ENCODE results near the gene PRKN. TPM values are rescaled to one million over a fixed set of nuclear protein-coding genes. Genes with fewer than 3 reads are reported as not detected.

PRKN gene
- total and polyA plus RNA-seq, 9 of the 15 experiments (the other 6 are each of a cell fraction or from before 2014, with no cell fraction given) = 0.03 to 0.96 (median 0.15) TPM; not detected in 2

DNA sequence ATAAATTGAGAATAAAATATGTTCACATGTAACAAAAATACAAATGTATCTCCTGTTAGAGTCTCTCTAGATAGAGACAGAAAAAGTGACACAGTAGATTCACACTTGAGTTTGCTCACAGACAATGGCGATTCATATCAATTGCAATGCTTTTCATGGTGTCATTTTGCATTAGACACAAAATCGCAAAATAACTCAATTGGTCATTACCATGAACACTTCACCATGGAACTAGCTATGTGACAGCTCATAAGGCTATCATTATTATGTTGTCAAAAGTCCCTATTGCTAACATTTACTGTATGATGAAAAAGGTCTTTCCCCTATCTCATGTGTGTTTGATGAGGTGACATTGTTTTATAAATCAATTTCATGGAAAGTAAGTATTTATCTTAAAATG is 1204.2 kb downstream of the PRKN start (continued):
- TF ChIP-seq, protein P1, sequence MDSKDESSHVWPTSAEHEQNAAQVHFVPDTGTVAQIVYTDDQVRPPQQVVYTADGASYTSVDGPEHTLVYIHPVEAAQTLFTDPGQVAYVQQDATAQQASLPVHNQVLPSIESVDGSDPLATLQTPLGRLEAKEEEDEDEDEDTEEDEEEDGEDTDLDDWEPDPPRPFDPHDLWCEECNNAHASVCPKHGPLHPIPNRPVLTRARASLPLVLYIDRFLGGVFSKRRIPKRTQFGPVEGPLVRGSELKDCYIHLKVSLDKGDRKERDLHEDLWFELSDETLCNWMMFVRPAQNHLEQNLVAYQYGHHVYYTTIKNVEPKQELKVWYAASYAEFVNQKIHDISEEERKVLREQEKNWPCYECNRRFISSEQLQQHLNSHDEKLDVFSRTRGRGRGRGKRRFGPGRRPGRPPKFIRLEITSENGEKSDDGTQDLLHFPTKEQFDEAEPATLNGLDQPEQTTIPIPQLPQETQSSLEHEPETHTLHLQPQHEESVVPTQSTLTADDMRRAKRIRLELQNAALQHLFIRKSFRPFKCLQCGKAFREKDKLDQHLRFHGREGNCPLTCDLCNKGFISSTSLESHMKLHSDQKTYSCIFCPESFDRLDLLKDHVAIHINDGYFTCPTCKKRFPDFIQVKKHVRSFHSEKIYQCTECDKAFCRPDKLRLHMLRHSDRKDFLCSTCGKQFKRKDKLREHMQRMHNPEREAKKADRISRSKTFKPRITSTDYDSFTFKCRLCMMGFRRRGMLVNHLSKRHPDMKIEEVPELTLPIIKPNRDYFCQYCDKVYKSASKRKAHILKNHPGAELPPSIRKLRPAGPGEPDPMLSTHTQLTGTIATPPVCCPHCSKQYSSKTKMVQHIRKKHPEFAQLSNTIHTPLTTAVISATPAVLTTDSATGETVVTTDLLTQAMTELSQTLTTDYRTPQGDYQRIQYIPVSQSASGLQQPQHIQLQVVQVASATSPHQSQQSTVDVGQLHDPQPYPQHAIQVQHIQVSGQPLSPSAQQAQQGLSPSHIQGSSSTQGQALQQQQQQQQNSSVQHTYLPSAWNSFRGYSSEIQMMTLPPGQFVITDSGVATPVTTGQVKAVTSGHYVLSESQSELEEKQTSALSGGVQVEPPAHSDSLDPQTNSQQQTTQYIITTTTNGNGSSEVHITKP (IDR thresholded peaks at IDR 0.05; ENCODE audit: partially characterized antibody) = no peak
- no peak for TF ChIP-seq TAL1 (IDR thresholded peaks at IDR 0.05)
- TF ChIP-seq SAFB (IDR thresholded peaks at IDR 0.05; ENCODE audit: borderline replicate concordance, low read depth, low read length) = no peak
- TF ChIP-seq, protein P2, sequence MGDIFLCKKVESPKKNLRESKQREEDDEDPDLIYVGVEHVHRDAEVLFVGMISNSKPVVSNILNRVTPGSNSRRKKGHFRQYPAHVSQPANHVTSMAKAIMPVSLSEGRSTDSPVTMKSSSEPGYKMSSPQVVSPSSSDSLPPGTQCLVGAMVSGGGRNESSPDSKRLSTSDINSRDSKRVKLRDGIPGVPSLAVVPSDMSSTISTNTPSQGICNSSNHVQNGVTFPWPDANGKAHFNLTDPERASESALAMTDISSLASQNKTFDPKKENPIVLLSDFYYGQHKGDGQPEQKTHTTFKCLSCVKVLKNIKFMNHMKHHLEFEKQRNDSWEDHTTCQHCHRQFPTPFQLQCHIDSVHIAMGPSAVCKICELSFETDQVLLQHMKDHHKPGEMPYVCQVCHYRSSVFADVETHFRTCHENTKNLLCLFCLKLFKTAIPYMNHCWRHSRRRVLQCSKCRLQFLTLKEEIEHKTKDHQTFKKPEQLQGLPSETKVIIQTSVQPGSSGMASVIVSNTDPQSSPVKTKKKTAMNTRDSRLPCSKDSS (IDR thresholded peaks at IDR 0.05; ENCODE audit: low read depth, partially characterized antibody) = no peak
- no peak for TF ChIP-seq GATA2 (CRISPR knock-in tag; IDR thresholded peaks at IDR 0.05)
- no peak for TF ChIP-seq YY1 (IDR thresholded peaks at IDR 0.05; ENCODE audit: borderline replicate concordance in 1 of 3, control insufficient read depth in 1 of 3, extremely low read depth in 1 of 3, insufficient read depth in 3 of 3, insufficient read length in 1 of 3, insufficient replicate concordance in 2 of 3, low read depth in 1 of 3, low read length in 2 of 3)
- TF ChIP-seq PPARD (CRISPR knock-in tag; IDR thresholded peaks at IDR 0.05) = no peak
- TF ChIP-seq NFIC (IDR thresholded peaks at IDR 0.05) = no peak
- TF ChIP-seq NONO (IDR thresholded peaks at IDR 0.05; ENCODE audit: low read depth in 2 of 2, low read length in 1 of 2) = no peak
- no peak for TF ChIP-seq SMAD4 (CRISPR knock-in tag; conservative IDR thresholded peaks at IDR 0.05)
- no peak for TF ChIP-seq HNRNPLL (IDR thresholded peaks at IDR 0.05; ENCODE audit: low read depth, low read length, poor library complexity, severe bottlenecking)
- no peak for TF ChIP-seq NR2C1 (IDR thresholded peaks at IDR 0.05)
- no peak for TF ChIP-seq NR2C1 (tag; IDR thresholded peaks at IDR 0.05)
- TF ChIP-seq, protein P3, sequence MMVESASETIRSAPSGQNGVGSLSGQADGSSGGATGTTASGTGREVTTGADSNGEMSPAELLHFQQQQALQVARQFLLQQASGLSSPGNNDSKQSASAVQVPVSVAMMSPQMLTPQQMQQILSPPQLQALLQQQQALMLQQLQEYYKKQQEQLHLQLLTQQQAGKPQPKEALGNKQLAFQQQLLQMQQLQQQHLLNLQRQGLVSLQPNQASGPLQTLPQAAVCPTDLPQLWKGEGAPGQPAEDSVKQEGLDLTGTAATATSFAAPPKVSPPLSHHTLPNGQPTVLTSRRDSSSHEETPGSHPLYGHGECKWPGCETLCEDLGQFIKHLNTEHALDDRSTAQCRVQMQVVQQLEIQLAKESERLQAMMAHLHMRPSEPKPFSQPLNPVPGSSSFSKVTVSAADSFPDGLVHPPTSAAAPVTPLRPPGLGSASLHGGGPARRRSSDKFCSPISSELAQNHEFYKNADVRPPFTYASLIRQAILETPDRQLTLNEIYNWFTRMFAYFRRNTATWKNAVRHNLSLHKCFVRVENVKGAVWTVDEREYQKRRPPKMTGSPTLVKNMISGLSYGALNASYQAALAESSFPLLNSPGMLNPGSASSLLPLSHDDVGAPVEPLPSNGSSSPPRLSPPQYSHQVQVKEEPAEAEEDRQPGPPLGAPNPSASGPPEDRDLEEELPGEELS (CRISPR knock-in tag; IDR thresholded peaks at IDR 0.05; ENCODE audit: borderline replicate concordance) = no peak
